PC-3 (cell line): ENCODE measurements around the gene GNL3. TPM values are rescaled to one million over a fixed set of nuclear protein-coding genes. Genes with fewer than 3 reads are reported as not detected.
"Not testable (repeated sequence)": the region's sequence is repeated elsewhere in the genome, so short reads cannot be mapped to it uniquely, and the experiment has no call there.

Experiments
- ATAC-seq: fragments of 200-7000 bp; cut with Tn5 transposase; 2 replicates; pipeline ENCODE4 v1.9.1; 2020; ENCODE audit warnings: mild to moderate bottlenecking, moderate library complexity
- BruUV-seq: library from RNA; stranded (reverse); fragments of 400-500 nt; replicated peaks from 2 replicates; lab custom pipeline; 2021; lab: Mats Ljungman, UMichigan
- CTCF ChIA-PET: fragments of 300-600 bp; sonication (Branson Sonifier 250); formaldehyde crosslinking; loops from one replicate; lab custom pipeline; 2022; ENCODE audit warnings: antibody characterized with exemption; lab: Charles Lee
- POLR2A ChIA-PET: fragments of 300-600 bp; sonication (Branson Sonifier 250); formaldehyde crosslinking; loops from one replicate; lab custom pipeline; 2022; ENCODE audit warnings: antibody characterized with exemption; ENCODE audit not compliant: unreplicated experiment; lab: Charles Lee
- DNase-seq: peaks from one replicate; pipeline ENCODE4 v3.0.0-alpha.2; 2015
- H2AFZ ChIP-seq: fragments of 300-600 bp; sonication (generic); 2 replicates; pipeline ENCODE4 v1.6.0; 2016; ENCODE audit warnings: antibody characterized with exemption, low read length
- H3F3A ChIP-seq: fragments of 300-600 bp; sonication (generic); one replicate; pipeline ENCODE4 v1.6.0; 2017; ENCODE audit warnings: antibody characterized with exemption, low read length, control low read depth, mild to moderate bottlenecking; ENCODE audit not compliant: unreplicated experiment
- H3K27ac ChIP-seq: fragments of 300-600 bp; sonication (generic); 2 replicates; pipeline ENCODE4 v1.5.1; 2016; ENCODE audit warnings: mild to moderate bottlenecking, low read length
- H3K27me3 ChIP-seq: fragments of 300-600 bp; sonication (generic); 2 replicates; pipeline ENCODE4 v1.6.1; 2016; ENCODE audit warnings: low read length, mixed read lengths
- H3K36me3 ChIP-seq: fragments of 300-600 bp; sonication (generic); 2 replicates; pipeline ENCODE4 v1.6.1; 2016; ENCODE audit warnings: low read depth, mixed run types, low read length, mixed read lengths
- H3K4me1 ChIP-seq: fragments of 300-600 bp; sonication (generic); 2 replicates; pipeline ENCODE4 v1.5.1; 2016; ENCODE audit warnings: low read length; ENCODE audit not compliant: insufficient read depth
- H3K4me2 ChIP-seq: fragments of 300-600 bp; sonication (generic); 2 replicates; pipeline ENCODE4 v1.6.0; 2016; ENCODE audit warnings: low read length
- H3K4me3 ChIP-seq: fragments of 300-600 bp; sonication (generic); 2 replicates; pipeline ENCODE4 v1.5.1; 2016; ENCODE audit warnings: mild to moderate bottlenecking, low read length, mixed read lengths
- H3K79me2 ChIP-seq: fragments of 300-600 bp; sonication (generic); 2 replicates; pipeline ENCODE4 v1.6.1; 2017; ENCODE audit warnings: low read length, mixed read lengths
- H3K9ac ChIP-seq: fragments of 300-600 bp; sonication (generic); 2 replicates; pipeline ENCODE4 v1.6.0; 2016; ENCODE audit warnings: mild to moderate bottlenecking, low read length
- H3K9me2 ChIP-seq: fragments of 300-600 bp; sonication (generic); replicated peaks from 2 replicates; pipeline ENCODE4 v1.6.1; 2016; ENCODE audit warnings: mixed run types, low read length, mixed read lengths
- H3K9me3 ChIP-seq: fragments of 300-600 bp; sonication (generic); 2 replicates; pipeline ENCODE4 v1.6.1; 2016; ENCODE audit warnings: low read length, mixed read lengths
- H4K20me1 ChIP-seq: fragments of 300-600 bp; sonication (generic); 2 replicates; pipeline ENCODE4 v1.6.1; 2016; ENCODE audit warnings: low read length, mixed read lengths
- CTCF ChIP-seq: fragments of 300-600 bp; sonication (generic); conservative IDR thresholded peaks from 2 replicates; pipeline ENCODE4 v1.5.1; 2017; ENCODE audit warnings: antibody characterized with exemption, low read depth, mild to moderate bottlenecking, low read length
- EZH2 ChIP-seq: fragments of 300-600 bp; sonication (generic); IDR thresholded peaks from one replicate; pipeline ENCODE4 v1.6.1; 2017; ENCODE audit warnings: antibody characterized with exemption, mild to moderate bottlenecking, low read length; ENCODE audit not compliant: unreplicated experiment
- EZH2phosphoT487 ChIP-seq: fragments of 300-600 bp; sonication (generic); IDR thresholded peaks from 2 replicates; pipeline ENCODE4 v1.6.1; 2018; ENCODE audit warnings: mild to moderate bottlenecking, antibody characterized with exemption, low read length, borderline replicate concordance
- intact Hi-C: fragments of 100-400 bp; cut with micrococcal nuclease; formaldehyde crosslinking; loops from 2 replicates; pipeline ENCODE4 v1.9.0; 2023
- total RNA-seq: library from RNA; depleted of rRNA; stranded (reverse); fragments of >200 nt; gene quantifications from 2 replicates; pipeline ENCODE4 v1.2.3, GENCODE V29; 2014

GNL3 gene
- total RNA-seq, 1 experiment from 2014 or later: 219 TPM

DNA sequence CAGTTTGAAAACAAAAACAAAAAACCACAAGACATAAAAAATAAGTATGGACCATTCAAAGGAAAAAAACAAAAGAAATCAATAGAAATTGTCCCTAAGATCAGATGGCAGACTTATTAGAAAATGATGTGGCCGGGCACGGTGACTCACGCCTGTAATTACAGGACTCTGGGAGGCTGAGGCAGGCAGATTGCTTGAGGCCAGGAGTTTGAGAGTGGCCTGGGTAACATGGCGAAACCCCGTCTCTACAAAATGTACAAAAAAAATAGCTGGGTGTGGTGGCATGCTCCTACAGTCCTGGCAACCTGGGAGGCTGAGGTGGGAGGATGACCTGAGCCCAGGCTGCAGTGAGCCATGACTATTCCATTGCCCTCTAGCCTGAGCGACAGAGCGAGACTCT, 36.7 kb downstream of the GNL3 start:
- no peaks in the 10 kb centered on the region for H3K9me3 ChIP-seq
- no peaks in the 10 kb centered on the region for H3K27me3 ChIP-seq
- H3K79me2 ChIP-seq: no peaks in the 10 kb centered on the region
- H2AFZ ChIP-seq: no peak overlapping the region
- H3K27ac ChIP-seq: no peak overlapping the region
- intact Hi-C loops: no loop called here
- H4K20me1 ChIP-seq: no peaks in the 10 kb centered on the region
- CTCF ChIA-PET: no interaction called here
- no peaks in the 10 kb centered on the region for H3K9me2 ChIP-seq
- peaks cover 19% of the 10 kb centered on the region; the same call in 1 of the 2 replicates for H3K36me3 ChIP-seq
- H3F3A ChIP-seq: no peaks in the 10 kb centered on the region
- no peaks in the 10 kb centered on the region for H3K4me1 ChIP-seq
- POLR2A ChIA-PET: no interaction called here
- BruUV-seq: no TSS peak
- no peak overlapping the region for H3K9ac ChIP-seq
- DNase-seq (no peak), ATAC-seq (no peak)
- TF ChIP-seq CTCF (no peak), EZH2phosphoT487 (no peak), EZH2 (no peak)
- H3K4me2 ChIP-seq: no peak overlapping the region
- no peak overlapping the region for H3K4me3 ChIP-seq

GRCh38 chr3:52723935-52724334, 38.1 kb downstream of the GNL3 start:
- no peaks in the 10 kb centered on the region for H4K20me1 ChIP-seq
- no peaks in the 10 kb centered on the region for H3K4me1 ChIP-seq
- H2AFZ ChIP-seq: no peak overlapping the region
- no peaks in the 10 kb centered on the region for H3K79me2 ChIP-seq
- H3K9ac ChIP-seq: no peak overlapping the region
- H3K9me3 ChIP-seq: no peaks in the 10 kb centered on the region
- no peaks in the 10 kb centered on the region for H3K9me2 ChIP-seq
- no peaks in the 10 kb centered on the region for H3F3A ChIP-seq
- TF ChIP-seq EZH2 (no peak), CTCF (no peak), EZH2phosphoT487 (no peak)
- DNase-seq: no peak
- CTCF ChIA-PET: no interaction called here
- no peak for ATAC-seq
- no peak overlapping the region for H3K27ac ChIP-seq
- no peak overlapping the region for H3K4me3 ChIP-seq
- intact Hi-C loops: no loop called here
- H3K4me2 ChIP-seq: no peak overlapping the region
- POLR2A ChIA-PET: no interaction called here
- H3K36me3 ChIP-seq: peaks cover 28% of the 10 kb centered on the region; the same call in 1 of the 2 replicates
- no TSS peak for BruUV-seq
- no peaks in the 10 kb centered on the region for H3K27me3 ChIP-seq

- no peaks in the 10 kb centered on the region for H3K79me2 ChIP-seq
- no peaks in the 10 kb centered on the region for H3F3A ChIP-seq
- intact Hi-C loops: no loop called here
- CTCF ChIA-PET: no interaction called here
- POLR2A ChIA-PET: no interaction called here
- H3K9me2 ChIP-seq: no peaks in the 10 kb centered on the region
- H4K20me1 ChIP-seq: no peaks in the 10 kb centered on the region
- no peak overlapping the region for H3K4me2 ChIP-seq
- no peak overlapping the region for H3K27ac ChIP-seq
- H3K9me3 ChIP-seq: no peaks in the 10 kb centered on the region
- no peaks in the 10 kb centered on the region for H3K27me3 ChIP-seq
- no peak for ATAC-seq
- no peaks in the 10 kb centered on the region for H3K4me1 ChIP-seq
- BruUV-seq: no TSS peak
- no peak overlapping the region for H3K4me3 ChIP-seq
- peaks cover 29% of the 10 kb centered on the region; the same call in 1 of the 2 replicates for H3K36me3 ChIP-seq
- no peak for DNase-seq
- no peak overlapping the region for H3K9ac ChIP-seq
- TF ChIP-seq EZH2phosphoT487 (no peak), CTCF (no peak), EZH2 (no peak)
- no peak overlapping the region for H2AFZ ChIP-seq
Measured at GRCh38 chr3:52724511-52724910, 38.7 kb downstream of the GNL3 start.

DNA sequence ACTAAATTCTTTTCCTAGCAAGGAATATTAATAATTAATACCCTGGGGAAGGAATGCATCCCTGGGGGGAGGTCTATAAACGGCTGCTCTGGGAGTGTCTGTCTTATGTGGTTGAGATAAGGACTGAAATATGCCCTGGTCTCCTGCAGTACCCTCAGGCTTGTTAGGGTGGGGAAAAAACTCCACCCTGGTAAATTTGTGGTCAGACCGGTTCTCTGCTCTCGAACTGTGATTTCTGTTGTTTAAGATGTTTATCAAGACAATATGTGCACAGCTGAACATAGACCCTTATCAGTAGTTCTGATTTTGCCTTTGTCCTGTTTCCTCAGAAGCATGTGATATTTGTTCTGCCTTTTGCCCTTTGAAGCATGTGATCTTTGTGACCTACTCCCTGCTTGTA, 42.9 kb downstream of the GNL3 start:
- CTCF ChIA-PET, H3K79me2 ChIP-seq, H3F3A ChIP-seq, H3K9me3 ChIP-seq, ATAC-seq, H3K4me2 ChIP-seq, H3K4me3 ChIP-seq, H3K27ac ChIP-seq, POLR2A ChIA-PET, DNase-seq, intact Hi-C loops, H4K20me1 ChIP-seq, BruUV-seq, H3K9me2 ChIP-seq, H3K9ac ChIP-seq, H2AFZ ChIP-seq, H3K4me1 ChIP-seq, H3K27me3 ChIP-seq: not testable (repeated sequence)
- peaks cover 50% of the 10 kb centered on the region for H3K36me3 ChIP-seq
